ENCODE measurements around the gene CARD10. TPM values are rescaled to one million over a fixed set of nuclear protein-coding genes. Genes with fewer than 3 reads are reported as not detected.

Gene CARD10
- total RNA-seq, 2 donors from 2014 or later = 17.4 to 28.7 TPM

- intact Hi-C loops (cut with DNase I) = no loop called here
- H3K4me3 ChIP-seq = no peak overlapping the region
- ATAC-seq = no peak
- no peak for DNase-seq
- H3K36me3 ChIP-seq (replicated peaks in 1 of 2; ENCODE audit: insufficient read depth in 1 of 2, low read depth in 2 of 2) = no peaks in the 10 kb centered on the region
- 86 to 88% methylated on average over 7 of the region's 7 CpGs for WGBS, 2 donors
- no peaks in the 10 kb centered on the region for H3K27me3 ChIP-seq
- H3K27ac ChIP-seq = no peak overlapping the region
- TF ChIP-seq POLR2A (IDR thresholded peaks at IDR 0.05) (no peak), CTCF (IDR thresholded peaks at IDR 0.05) (no peak)
- peaks cover 12% of the 10 kb centered on the region for H3K4me1 ChIP-seq
- no peaks in the 10 kb centered on the region for H3K9me3 ChIP-seq
Measured at GRCh38 chr22:37453696-37454095, 65.5 kb downstream of the CARD10 start.

- Histone ChIP-seq H3K36me3 (replicated peaks in 1 of 2; ENCODE audit: insufficient read depth in 1 of 2, low read depth in 2 of 2) (no peaks in the 10 kb centered on the region), H3K4me3 (no peak overlapping the region), H3K27me3 (no peaks in the 10 kb centered on the region), H3K27ac (no peak overlapping the region), H3K4me1 (peaks cover 12% of the 10 kb centered on the region), H3K9me3 (no peaks in the 10 kb centered on the region)
- 36 to 42% methylated on average over 1 of the region's 1 CpG for WGBS, 2 donors
- intact Hi-C loops (cut with DNase I) = no loop called here
- TF ChIP-seq POLR2A (IDR thresholded peaks at IDR 0.05) (no peak), CTCF (IDR thresholded peaks at IDR 0.05) (no peak)
- DNase-seq (no peak), ATAC-seq (no peak)
Measured at GRCh38 chr22:37451218-37451617, 68.0 kb downstream of the CARD10 start.

- Histone ChIP-seq H3K9me3 (no peaks in the 10 kb centered on the region), H3K4me3 (no peak overlapping the region), H3K36me3 (replicated peaks in 1 of 2; ENCODE audit: insufficient read depth in 1 of 2, low read depth in 2 of 2) (no peaks in the 10 kb centered on the region), H3K27me3 (peaks cover 0 to 3% of the 10 kb centered on the region in 2 donors), H3K4me1 (no peaks in the 10 kb centered on the region), H3K27ac (no peak overlapping the region)
- DNase-seq (no peak), ATAC-seq (no peak)
- TF ChIP-seq CTCF (IDR thresholded peaks at IDR 0.05) (no peak), POLR2A (IDR thresholded peaks at IDR 0.05) (no peak)
- WGBS, 2 donors = 58 to 61% methylated on average over 12 to 15 of the region's 15 CpGs
- intact Hi-C loops (cut with DNase I) = no loop called here
Measured at GRCh38 chr22:37449331-37450001, 69.7 kb downstream of the CARD10 start.

GRCh38 chr22:37448516-37449127 lies 70.6 kb downstream of the CARD10 start:
- DNase-seq (no peak), ATAC-seq (no peak)
- 54 to 64% methylated on average over 14 to 18 of the region's 18 CpGs for WGBS, 2 donors
- no peak for TF ChIP-seq POLR2A (IDR thresholded peaks at IDR 0.05)
- TF ChIP-seq CTCF (IDR thresholded peaks at IDR 0.05) = no peak
- Histone ChIP-seq H3K9me3 (no peaks in the 10 kb centered on the region), H3K36me3 (replicated peaks in 1 of 2; ENCODE audit: insufficient read depth in 1 of 2, low read depth in 2 of 2) (no peaks in the 10 kb centered on the region), H3K4me1 (no peaks in the 10 kb centered on the region), H3K4me3 (no peak overlapping the region), H3K27me3 (peaks cover 0 to 3% of the 10 kb centered on the region in 2 donors), H3K27ac (no peak overlapping the region)
- intact Hi-C loops (cut with DNase I) = no loop called here

- Histone ChIP-seq H3K27ac (no peak overlapping the region), H3K27me3 (peaks cover 0 to 3% of the 10 kb centered on the region in 2 donors), H3K36me3 (replicated peaks in 1 of 2; ENCODE audit: insufficient read depth in 1 of 2, low read depth in 2 of 2) (no peaks in the 10 kb centered on the region), H3K4me3 (no peak overlapping the region), H3K4me1 (no peaks in the 10 kb centered on the region), H3K9me3 (peaks cover 0 to 5% (median 0%) of the 10 kb centered on the region in 3 donors)
- intact Hi-C loops (cut with DNase I) = no loop called here
- ATAC-seq (no peak), DNase-seq (no peak)
- WGBS, 2 donors = 71 to 72% methylated on average over 9 of the region's 9 CpGs
- TF ChIP-seq POLR2A (IDR thresholded peaks at IDR 0.05) (no peak), CTCF (IDR thresholded peaks at IDR 0.05) (no peak)
Measured at GRCh38 chr22:37445501-37445900, 73.7 kb downstream of the CARD10 start.

All from body of pancreas (tissue), 4 donors.